GM12874 (cell line): Measurements from ENCODE around the gene POLR3E.

Experiments
- CTCF ChIP-seq: IDR thresholded peaks from 2 replicates; pipeline ENCODE4 v1.5.1; 2011; ENCODE audit warnings: low read depth, mild to moderate bottlenecking, control low read depth, low read length, moderate library complexity; ENCODE audit not compliant: insufficient read depth

The POLR3E gene

GRCh38 chr16:22342082-22342481 is 44.9 kb downstream of the POLR3E start:
- TF ChIP-seq CTCF, result no peak

GRCh38 chr16:22346483-22346882 is 49.3 kb downstream of the POLR3E start:
- TF ChIP-seq CTCF, result no peak

- no peak for TF ChIP-seq CTCF
Measured at GRCh38 chr16:22347100-22347820, 50.1 kb downstream of the POLR3E start.

- TF ChIP-seq CTCF, result no peak
Measured at GRCh38 chr16:22348291-22348690, 51.1 kb downstream of the POLR3E start.

GRCh38 chr16:22352140-22352539 is 54.9 kb downstream of the POLR3E start:
- no peak for TF ChIP-seq CTCF

- no peak for TF ChIP-seq CTCF
Measured at GRCh38 chr16:22352723-22353122, 55.5 kb downstream of the POLR3E start.

- TF ChIP-seq CTCF, result no peak
Measured at GRCh38 chr16:22353191-22353919, 56.1 kb downstream of the POLR3E start.
